ENCODE results near the gene SOD3. TPM values are rescaled to one million over a fixed set of nuclear protein-coding genes. Genes with fewer than 3 reads are reported as not detected.

SOD3 gene, protein sequence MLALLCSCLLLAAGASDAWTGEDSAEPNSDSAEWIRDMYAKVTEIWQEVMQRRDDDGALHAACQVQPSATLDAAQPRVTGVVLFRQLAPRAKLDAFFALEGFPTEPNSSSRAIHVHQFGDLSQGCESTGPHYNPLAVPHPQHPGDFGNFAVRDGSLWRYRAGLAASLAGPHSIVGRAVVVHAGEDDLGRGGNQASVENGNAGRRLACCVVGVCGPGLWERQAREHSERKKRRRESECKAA
- total RNA-seq (2021; ENCODE audit: unreplicated experiment), result 1.0 TPM
- polyA plus RNA-seq (2012; ENCODE audit: insufficient read length), result 0.86 TPM
- percentile 16 among the genes with signal in this experiment for Bru-seq, nascent RNA
- BruChase-seq, experiment 1, labeled RNA remaining after a 2-hour chase, result percentile 11 among the genes with signal in this experiment
- BruChase-seq, experiment 2, labeled RNA remaining after a 6-hour chase, result not detected
- long read RNA-seq, result 0 reads

GRCh38 chr4:24794916-24795665, at the start of gene SOD3:
Gene SOD3 (plus strand): TSS chr4:24795573. CDS start chr4:24799522, 3,949 bp downstream.
- DNase-seq (ENCODE audit: low read depth, low spot score), result no peak
- H3K27me3 ChIP-seq (ENCODE audit: control insufficient read depth, insufficient read depth, low read length), result no peaks in the 10 kb centered on the region
- intact Hi-C loops (cut with micrococcal nuclease; ENCODE audit: unreplicated experiment), result no loop called here
- no peaks in the 10 kb centered on the region for H3K4me1 ChIP-seq (ENCODE audit: control insufficient read depth, insufficient read depth, low read length)
- no TSS peak for BruUV-seq (replicated peaks)
- no peak for TF ChIP-seq POLR2AphosphoS5 (IDR thresholded peaks at IDR 0.05; ENCODE audit: low read depth, low read length)
- TF ChIP-seq, protein P1, sequence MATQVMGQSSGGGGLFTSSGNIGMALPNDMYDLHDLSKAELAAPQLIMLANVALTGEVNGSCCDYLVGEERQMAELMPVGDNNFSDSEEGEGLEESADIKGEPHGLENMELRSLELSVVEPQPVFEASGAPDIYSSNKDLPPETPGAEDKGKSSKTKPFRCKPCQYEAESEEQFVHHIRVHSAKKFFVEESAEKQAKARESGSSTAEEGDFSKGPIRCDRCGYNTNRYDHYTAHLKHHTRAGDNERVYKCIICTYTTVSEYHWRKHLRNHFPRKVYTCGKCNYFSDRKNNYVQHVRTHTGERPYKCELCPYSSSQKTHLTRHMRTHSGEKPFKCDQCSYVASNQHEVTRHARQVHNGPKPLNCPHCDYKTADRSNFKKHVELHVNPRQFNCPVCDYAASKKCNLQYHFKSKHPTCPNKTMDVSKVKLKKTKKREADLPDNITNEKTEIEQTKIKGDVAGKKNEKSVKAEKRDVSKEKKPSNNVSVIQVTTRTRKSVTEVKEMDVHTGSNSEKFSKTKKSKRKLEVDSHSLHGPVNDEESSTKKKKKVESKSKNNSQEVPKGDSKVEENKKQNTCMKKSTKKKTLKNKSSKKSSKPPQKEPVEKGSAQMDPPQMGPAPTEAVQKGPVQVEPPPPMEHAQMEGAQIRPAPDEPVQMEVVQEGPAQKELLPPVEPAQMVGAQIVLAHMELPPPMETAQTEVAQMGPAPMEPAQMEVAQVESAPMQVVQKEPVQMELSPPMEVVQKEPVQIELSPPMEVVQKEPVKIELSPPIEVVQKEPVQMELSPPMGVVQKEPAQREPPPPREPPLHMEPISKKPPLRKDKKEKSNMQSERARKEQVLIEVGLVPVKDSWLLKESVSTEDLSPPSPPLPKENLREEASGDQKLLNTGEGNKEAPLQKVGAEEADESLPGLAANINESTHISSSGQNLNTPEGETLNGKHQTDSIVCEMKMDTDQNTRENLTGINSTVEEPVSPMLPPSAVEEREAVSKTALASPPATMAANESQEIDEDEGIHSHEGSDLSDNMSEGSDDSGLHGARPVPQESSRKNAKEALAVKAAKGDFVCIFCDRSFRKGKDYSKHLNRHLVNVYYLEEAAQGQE (IDR thresholded peaks at IDR 0.05; ENCODE audit: insufficient read depth in 1 of 2, low read depth in 2 of 2, low read length in 1 of 2), result no peak
- TF ChIP-seq SIN3A (IDR thresholded peaks at IDR 0.05; ENCODE audit: borderline replicate concordance, insufficient read depth, low read depth, low read length), result no peak
- TF ChIP-seq TCF7L2 (IDR thresholded peaks at IDR 0.05; ENCODE audit: low read depth, low read length), result no peak
- no peak for TF ChIP-seq CTCF (IDR thresholded peaks at IDR 0.05)
- 0 out of 2 replicates have a peak, but pooled peaks have one; percentile 34 for ATAC-seq
- ChIA-PET CTCF (no interaction called here), POLR2A (no interaction called here)
- H3K27ac ChIP-seq (ENCODE audit: low read length), result no peak within 1 kb of the TSS
- H3K9me3 ChIP-seq (ENCODE audit: control insufficient read depth, insufficient read depth, low read depth, low read length), result no peaks in the 10 kb centered on the region
- in situ Hi-C loops (cut with HindIII; ENCODE audit: low pct_unique_long_range_greater_than_20kb, low sequenced_read_pairs), result no loop called here
- H3K4me3 ChIP-seq (ENCODE audit: low read depth in 2 of 2, low read length in 2 of 2), result no peak within 1 kb of the TSS
- no peaks in the 10 kb centered on the region for H3K36me3 ChIP-seq (ENCODE audit: control insufficient read depth, insufficient read depth, low read length)

DNA sequence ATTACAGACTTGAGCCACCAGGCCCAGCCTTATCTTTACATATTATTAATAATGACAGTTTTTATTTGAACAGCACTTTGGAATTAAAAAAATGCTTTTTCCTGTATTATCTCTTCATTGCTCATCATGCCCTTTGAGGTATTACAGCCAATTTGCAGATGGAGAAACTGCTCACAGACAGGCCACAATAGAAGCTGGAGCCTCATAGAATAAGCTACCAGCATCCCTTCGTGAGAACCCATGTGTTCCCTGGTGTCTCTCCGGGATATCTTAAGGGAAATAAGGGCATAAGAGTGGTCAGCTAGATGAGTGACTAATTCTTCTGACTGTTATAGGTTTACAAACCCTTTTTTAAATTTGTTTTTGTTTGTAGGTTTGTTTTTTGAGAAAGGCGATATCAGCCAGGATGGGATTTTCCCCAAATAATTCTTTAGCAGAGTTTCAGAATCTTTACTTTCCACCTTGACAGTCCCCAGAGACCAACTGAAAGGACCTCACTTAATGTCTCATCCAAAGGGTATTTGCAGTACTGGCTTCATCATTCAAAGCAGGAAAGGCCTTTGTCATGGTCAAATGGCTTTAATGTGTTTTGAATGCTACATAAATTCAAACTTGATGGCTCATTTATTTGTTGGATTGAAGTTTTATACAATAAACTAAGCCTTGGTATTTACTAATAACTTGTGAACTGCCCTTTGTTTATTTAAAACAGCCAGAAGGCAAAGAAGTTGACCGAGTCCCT, 48.0 kb upstream of the SOD3 start:
- no peak for DNase-seq (ENCODE audit: low read depth, low spot score)

More for the DNA sequence above, 48.0 kb upstream of the SOD3 start:
- Histone ChIP-seq H3K4me3 (ENCODE audit: low read depth in 2 of 2, low read length in 2 of 2) (no peak overlapping the region), H3K27ac (ENCODE audit: low read length) (no peak overlapping the region), H3K4me1 (ENCODE audit: control insufficient read depth, insufficient read depth, low read length) (no peaks in the 10 kb centered on the region), H3K36me3 (ENCODE audit: control insufficient read depth, insufficient read depth, low read length) (no peaks in the 10 kb centered on the region), H3K27me3 (ENCODE audit: control insufficient read depth, insufficient read depth, low read length) (no peaks in the 10 kb centered on the region), H3K9me3 (ENCODE audit: control insufficient read depth, insufficient read depth, low read depth, low read length) (no peaks in the 10 kb centered on the region)
- ATAC-seq, result peak; percentile 68
- intact Hi-C loops (cut with micrococcal nuclease; ENCODE audit: unreplicated experiment) (no loop called here), in situ Hi-C loops (cut with HindIII; ENCODE audit: low pct_unique_long_range_greater_than_20kb, low sequenced_read_pairs) (no loop called here)
- ChIA-PET CTCF (no interaction called here), POLR2A (no interaction called here)
- TF ChIP-seq SIN3A (IDR thresholded peaks at IDR 0.05; ENCODE audit: borderline replicate concordance, insufficient read depth, low read depth, low read length) (no peak), TCF7L2 (IDR thresholded peaks at IDR 0.05; ENCODE audit: low read depth, low read length) (no peak), CTCF (IDR thresholded peaks at IDR 0.05) (no peak), POLR2AphosphoS5 (IDR thresholded peaks at IDR 0.05; ENCODE audit: low read depth, low read length) (no peak)
- TF ChIP-seq, protein P1 (IDR thresholded peaks at IDR 0.05; ENCODE audit: insufficient read depth in 1 of 2, low read depth in 2 of 2, low read length in 1 of 2), result no peak
- BruUV-seq (replicated peaks), result no TSS peak

Data from Panc1 (cell line).